ENCODE results near the gene TIMP4.

GRCh38 chr3:12132881-12133280 is 25.8 kb downstream of the TIMP4 start:
- TF ChIP-seq CTCF (IDR thresholded peaks at IDR 0.05), result no peak
- no peak for TF ChIP-seq POLR2AphosphoS5 (IDR thresholded peaks at IDR 0.05)
- no peak for TF ChIP-seq POLR2A (IDR thresholded peaks at IDR 0.05)

All from stomach (tissue), 4 donors.